Effector memory CD8-positive, alpha-beta T cell (primary cell): ENCODE results near the gene MSMO1.

Experiments used
- ATAC-seq: fragments of 150-1000 bp; cut with Tn5 transposase; replicated peaks from 2 replicates; pipeline ENCODE4 v1.10.0; 2021; ENCODE audit warnings: mild to moderate bottlenecking, moderate library complexity
- DNase-seq, 3 experiments: peaks; one replicate each; pipeline ENCODE4 v3.0.0; 2021
- H3K27ac Mint-ChIP-seq, 2 donors: one replicate each; pipeline ENCODE4 v1.8.0; 2022; ENCODE audit warnings: mild to moderate bottlenecking in 2 of 2, mixed read lengths in 2 of 2, moderate library complexity in 2 of 2
- H3K27me3 Mint-ChIP-seq, 2 donors: one replicate each; pipeline ENCODE4 v1.8.0; 2022; ENCODE audit warnings: mixed read lengths in 2 of 2
- H3K36me3 Mint-ChIP-seq: one replicate; pipeline ENCODE4 v1.8.0; 2022; ENCODE audit warnings: mild to moderate bottlenecking, moderate library complexity, mixed read lengths; ENCODE audit not compliant: insufficient read depth
- H3K4me1 Mint-ChIP-seq, 2 donors: one replicate each; pipeline ENCODE4 v1.8.0; 2022; ENCODE audit warnings: low read depth in 2 of 2, mixed read lengths in 2 of 2
- H3K4me3 Mint-ChIP-seq, 2 donors: one replicate each; pipeline ENCODE4 v1.8.0; 2022; ENCODE audit warnings: mild to moderate bottlenecking in 2 of 2, mixed read lengths in 2 of 2, moderate library complexity in 2 of 2
- H3K9me3 Mint-ChIP-seq, 2 donors: one replicate each; pipeline ENCODE4 v1.8.0; 2022; ENCODE audit warnings: mixed read lengths in 2 of 2

The MSMO1 gene

GRCh38 chr4:165301833-165302232, 25.6 kb upstream of the MSMO1 start:
- Mint-ChIP-seq H3K27me3 (no peaks in the 10 kb centered on the region), H3K36me3 (peaks cover 17% of the 10 kb centered on the region), H3K27ac (peak overlapping the region; percentile 50 to 76), H3K4me1 (peaks cover 5 to 16% of the 10 kb centered on the region in 2 donors), H3K4me3 (peak overlapping the region; percentile 48 to 52), H3K9me3 (no peaks in the 10 kb centered on the region)
- peak; percentile 43 for ATAC-seq
- no peak for DNase-seq

GRCh38 chr4:165302658-165303057, 24.8 kb upstream of the MSMO1 start:
- peaks cover 20% of the 10 kb centered on the region for H3K36me3 Mint-ChIP-seq
- no peak for DNase-seq
- H3K4me3 Mint-ChIP-seq = no peak overlapping the region

GRCh38 chr4:165308166-165308565, 19.3 kb upstream of the MSMO1 start:
- H3K27me3 Mint-ChIP-seq = no peaks in the 10 kb centered on the region
- H3K4me1 Mint-ChIP-seq = no peaks in the 10 kb centered on the region
- no peak overlapping the region for H3K4me3 Mint-ChIP-seq
- no peaks in the 10 kb centered on the region for H3K9me3 Mint-ChIP-seq
- ATAC-seq = no peak
- H3K27ac Mint-ChIP-seq = no peak overlapping the region
- no peak for DNase-seq
- H3K36me3 Mint-ChIP-seq = peaks cover 34% of the 10 kb centered on the region

More at GRCh38 chr4:165302658-165303057, 24.8 kb upstream of the MSMO1 start:
- Mint-ChIP-seq H3K9me3 (no peaks in the 10 kb centered on the region), H3K4me1 (peaks cover 5 to 16% of the 10 kb centered on the region in 2 donors), H3K27me3 (no peaks in the 10 kb centered on the region), H3K27ac (no peak overlapping the region)
- no peak for ATAC-seq

- Mint-ChIP-seq H3K36me3 (peaks cover 34% of the 10 kb centered on the region), H3K4me1 (no peaks in the 10 kb centered on the region), H3K27me3 (no peaks in the 10 kb centered on the region), H3K4me3 (no peak overlapping the region), H3K9me3 (no peaks in the 10 kb centered on the region), H3K27ac (no peak overlapping the region)
- ATAC-seq = no peak
- no peak for DNase-seq
Measured at GRCh38 chr4:165308606-165309005, 18.9 kb upstream of the MSMO1 start.

- ATAC-seq = no peak
- H3K4me3 Mint-ChIP-seq = no peak overlapping the region
- no peaks in the 10 kb centered on the region for H3K27me3 Mint-ChIP-seq
- H3K9me3 Mint-ChIP-seq = no peaks in the 10 kb centered on the region
- H3K4me1 Mint-ChIP-seq = no peaks in the 10 kb centered on the region
- H3K27ac Mint-ChIP-seq = peak overlapping the region in 1 of 2 donors; percentile 35
- no peak for DNase-seq
- H3K36me3 Mint-ChIP-seq = peaks cover 34% of the 10 kb centered on the region
Measured at GRCh38 chr4:165309456-165309855, 18.0 kb upstream of the MSMO1 start.

GRCh38 chr4:165312506-165312905, 15.0 kb upstream of the MSMO1 start:
- Mint-ChIP-seq H3K9me3 (no peaks in the 10 kb centered on the region), H3K27me3 (no peaks in the 10 kb centered on the region), H3K4me3 (no peak overlapping the region), H3K27ac (no peak overlapping the region), H3K36me3 (peaks cover 26% of the 10 kb centered on the region), H3K4me1 (no peaks in the 10 kb centered on the region)
- ATAC-seq (no peak), DNase-seq (no peak)

- Mint-ChIP-seq H3K9me3 (no peaks in the 10 kb centered on the region), H3K27ac (no peak overlapping the region), H3K36me3 (peaks cover 10% of the 10 kb centered on the region), H3K4me1 (no peaks in the 10 kb centered on the region), H3K27me3 (no peaks in the 10 kb centered on the region), H3K4me3 (no peak overlapping the region)
- DNase-seq (no peak), ATAC-seq (no peak)
Measured at GRCh38 chr4:165319030-165319429, 8.4 kb upstream of the MSMO1 start.

- Mint-ChIP-seq H3K4me3 (no peak overlapping the region), H3K36me3 (peaks cover 10% of the 10 kb centered on the region), H3K27ac (no peak overlapping the region), H3K27me3 (no peaks in the 10 kb centered on the region), H3K4me1 (no peaks in the 10 kb centered on the region), H3K9me3 (no peaks in the 10 kb centered on the region)
- ATAC-seq (no peak), DNase-seq (no peak)
Measured at GRCh38 chr4:165319509-165319908, 8.0 kb upstream of the MSMO1 start.

GRCh38 chr4:165324236-165324917, 3.1 kb upstream of the MSMO1 start:
- Mint-ChIP-seq H3K36me3 (peaks cover 5% of the 10 kb centered on the region), H3K27ac (no peak overlapping the region), H3K4me3 (no peak overlapping the region), H3K4me1 (peaks cover 6 to 11% of the 10 kb centered on the region in 2 donors), H3K27me3 (no peaks in the 10 kb centered on the region), H3K9me3 (no peaks in the 10 kb centered on the region)
- ATAC-seq (no peak), DNase-seq (no peak)

- H3K27me3 Mint-ChIP-seq = no peaks in the 10 kb centered on the region
- no peak overlapping the region for H3K27ac Mint-ChIP-seq
- no peak overlapping the region for H3K4me3 Mint-ChIP-seq
- H3K9me3 Mint-ChIP-seq = no peaks in the 10 kb centered on the region
- no peak for ATAC-seq
- DNase-seq = no peak
- H3K36me3 Mint-ChIP-seq = no peaks in the 10 kb centered on the region
- H3K4me1 Mint-ChIP-seq = peaks cover 6 to 11% of the 10 kb centered on the region in 2 donors
Measured at GRCh38 chr4:165324918-165325304, 2.6 kb upstream of the MSMO1 start.

GRCh38 chr4:165325732-165326512, 1.5 kb upstream of the MSMO1 start:
- H3K4me1 Mint-ChIP-seq = peaks cover 13 to 18% of the 10 kb centered on the region in 2 donors
- no peaks in the 10 kb centered on the region for H3K27me3 Mint-ChIP-seq
- no peak overlapping the region for H3K4me3 Mint-ChIP-seq
- no peaks in the 10 kb centered on the region for H3K9me3 Mint-ChIP-seq
- no peak for DNase-seq
- no peak for ATAC-seq
- peaks cover 4% of the 10 kb centered on the region for H3K36me3 Mint-ChIP-seq
- H3K27ac Mint-ChIP-seq = peak overlapping the region in 1 of 2 donors; percentile 59

- peaks cover 21 to 22% of the 10 kb centered on the region in 2 donors for H3K4me1 Mint-ChIP-seq
- H3K27me3 Mint-ChIP-seq = no peaks in the 10 kb centered on the region
- H3K4me3 Mint-ChIP-seq = no peak overlapping the region
- no peak overlapping the region for H3K27ac Mint-ChIP-seq
- no peak for ATAC-seq
- H3K36me3 Mint-ChIP-seq = peaks cover 6% of the 10 kb centered on the region
- H3K9me3 Mint-ChIP-seq = no peaks in the 10 kb centered on the region
- peak in 1 of 3 experiments; percentile 3 for DNase-seq
Measured at GRCh38 chr4:165326831-165327210, 648 bp upstream of the MSMO1 start.

GRCh38 chr4:165328101-165328425, 594 bp downstream of the MSMO1 start:
- no peaks in the 10 kb centered on the region for H3K27me3 Mint-ChIP-seq
- no peak for ATAC-seq
- H3K36me3 Mint-ChIP-seq = peaks cover 6% of the 10 kb centered on the region
- no peak for DNase-seq
- H3K9me3 Mint-ChIP-seq = no peaks in the 10 kb centered on the region
- no peak overlapping the region for H3K27ac Mint-ChIP-seq
- peaks cover 29 to 30% of the 10 kb centered on the region in 2 donors for H3K4me1 Mint-ChIP-seq
- no peak overlapping the region for H3K4me3 Mint-ChIP-seq

GRCh38 chr4:165328708-165329107, 1.2 kb downstream of the MSMO1 start:
- H3K36me3 Mint-ChIP-seq = peaks cover 10% of the 10 kb centered on the region
- DNase-seq = no peak
- ATAC-seq = no peak
- H3K9me3 Mint-ChIP-seq = no peaks in the 10 kb centered on the region
- H3K27ac Mint-ChIP-seq = no peak overlapping the region
- H3K4me1 Mint-ChIP-seq = peaks cover 29 to 30% of the 10 kb centered on the region in 2 donors
- H3K4me3 Mint-ChIP-seq = no peak overlapping the region
- no peaks in the 10 kb centered on the region for H3K27me3 Mint-ChIP-seq
